ENCODE data around the gene NELL1.

DNA sequence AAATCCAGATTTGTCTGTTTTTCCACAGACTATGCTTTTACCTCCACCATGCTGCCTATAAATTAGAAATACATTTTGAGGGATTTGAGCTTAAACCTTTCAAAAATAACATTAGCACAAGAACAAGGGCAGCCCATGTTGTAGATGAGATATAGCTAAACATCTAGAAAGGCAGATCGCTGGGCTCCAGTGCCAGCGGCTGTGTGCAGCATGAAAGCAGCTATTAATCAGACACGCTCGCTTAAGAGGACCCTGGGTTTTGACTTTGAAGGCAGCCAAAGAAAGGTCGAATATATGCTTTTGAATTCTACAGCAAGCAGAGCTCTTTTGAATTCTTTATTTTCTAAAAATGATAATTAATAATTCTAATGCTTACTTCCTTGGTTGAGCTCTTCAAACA, 684.0 kb downstream of the NELL1 start:
- TF ChIP-seq, protein P1, sequence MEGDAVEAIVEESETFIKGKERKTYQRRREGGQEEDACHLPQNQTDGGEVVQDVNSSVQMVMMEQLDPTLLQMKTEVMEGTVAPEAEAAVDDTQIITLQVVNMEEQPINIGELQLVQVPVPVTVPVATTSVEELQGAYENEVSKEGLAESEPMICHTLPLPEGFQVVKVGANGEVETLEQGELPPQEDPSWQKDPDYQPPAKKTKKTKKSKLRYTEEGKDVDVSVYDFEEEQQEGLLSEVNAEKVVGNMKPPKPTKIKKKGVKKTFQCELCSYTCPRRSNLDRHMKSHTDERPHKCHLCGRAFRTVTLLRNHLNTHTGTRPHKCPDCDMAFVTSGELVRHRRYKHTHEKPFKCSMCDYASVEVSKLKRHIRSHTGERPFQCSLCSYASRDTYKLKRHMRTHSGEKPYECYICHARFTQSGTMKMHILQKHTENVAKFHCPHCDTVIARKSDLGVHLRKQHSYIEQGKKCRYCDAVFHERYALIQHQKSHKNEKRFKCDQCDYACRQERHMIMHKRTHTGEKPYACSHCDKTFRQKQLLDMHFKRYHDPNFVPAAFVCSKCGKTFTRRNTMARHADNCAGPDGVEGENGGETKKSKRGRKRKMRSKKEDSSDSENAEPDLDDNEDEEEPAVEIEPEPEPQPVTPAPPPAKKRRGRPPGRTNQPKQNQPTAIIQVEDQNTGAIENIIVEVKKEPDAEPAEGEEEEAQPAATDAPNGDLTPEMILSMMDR (IDR thresholded peaks at IDR 0.05): no peak
- TF ChIP-seq, protein P2, sequence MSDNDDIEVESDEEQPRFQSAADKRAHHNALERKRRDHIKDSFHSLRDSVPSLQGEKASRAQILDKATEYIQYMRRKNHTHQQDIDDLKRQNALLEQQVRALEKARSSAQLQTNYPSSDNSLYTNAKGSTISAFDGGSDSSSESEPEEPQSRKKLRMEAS (IDR thresholded peaks at IDR 0.05): no peak

All from A549 (cell line).